GM12878 (cell line): Measurements from ENCODE around the gene NFE2L1. TPM values are rescaled to one million over a fixed set of nuclear protein-coding genes. Genes with fewer than 3 reads are reported as not detected.

ENCODE experiments used
- ATAC-seq: fragments of 200-7000 bp; cut with Tn5 transposase; 3 replicates; pipeline ENCODE4 v1.9.1; 2020; ENCODE audit warnings: mild to moderate bottlenecking, moderate library complexity
- BruUV-seq: library from RNA; stranded (reverse); fragments of 400-500 nt; replicated peaks from 2 replicates; lab custom pipeline; 2021; lab: Mats Ljungman, UMichigan
- CTCF ChIA-PET: fragments of 300-600 bp; sonication (Branson Sonifier 250); formaldehyde crosslinking; extraction: SDS; loops from one replicate; lab custom pipeline; 2021; ENCODE audit warnings: inconsistent platforms; lab: Yijun Ruan, JAX
- POLR2A ChIA-PET: fragments of 350-600 bp; formaldehyde crosslinking; extraction: SDS; loops from one replicate; lab custom pipeline; 2021; ENCODE audit warnings: inconsistent platforms; lab: Charles Lee
- RAD21 ChIA-PET: fragments of 300-600 bp; sonication (Branson Sonifier 250); formaldehyde crosslinking; loops from one replicate; lab custom pipeline; 2023; ENCODE audit warnings: antibody characterized with exemption; ENCODE audit not compliant: unreplicated experiment; lab: Charles Lee
- SMC1A ChIA-PET: fragments of 300-600 bp; sonication (Branson Sonifier 250); formaldehyde crosslinking; loops from one replicate; lab custom pipeline; 2023; ENCODE audit not compliant: unreplicated experiment, uncharacterized antibody; lab: Charles Lee
- DNase-seq: peaks from one replicate; pipeline ENCODE4 v3.0.0-alpha.2; 2011; ENCODE audit warnings: low read depth, low spot score
- FAIRE-seq: peaks from 3 replicates; lab custom pipeline; 2011; peaks lifted over from hg19 to GRCh38; lab: Jason Lieb, UNC
- H2AFZ ChIP-seq: 2 replicates; pipeline ENCODE4 v1.6.0; 2011; ENCODE audit warnings: low read depth, low read length, control low read depth; ENCODE audit not compliant: control insufficient read depth
- H3K27ac ChIP-seq: 2 replicates; pipeline ENCODE4 v1.5.1; 2011; ENCODE audit warnings: control low read depth; ENCODE audit not compliant: control insufficient read depth, insufficient read depth
- H3K27me3 ChIP-seq, 2 experiments: replicated peaks in 1 of 2; 2 replicates each; pipeline versions ENCODE4 v1.6.0 to v1.6.1; 2011; ENCODE audit warnings: low read length in 1 of 2; ENCODE audit not compliant: control insufficient read depth in 2 of 2, insufficient read depth in 2 of 2
- H3K36me3 ChIP-seq, 2 experiments: 2 replicates each; pipeline ENCODE4 v1.5.1; 2011; ENCODE audit warnings: low read length in 1 of 2; ENCODE audit not compliant: control insufficient read depth in 2 of 2, insufficient read depth in 2 of 2
- H3K4me1 ChIP-seq: 2 replicates; pipeline ENCODE4 v1.6.1; 2011; ENCODE audit warnings: mild to moderate bottlenecking, low read length, moderate library complexity, mixed read lengths; ENCODE audit not compliant: control insufficient read depth, insufficient read depth
- H3K4me2 ChIP-seq: 2 replicates; pipeline ENCODE4 v1.6.0; 2011; ENCODE audit warnings: control low read depth; ENCODE audit not compliant: control insufficient read depth, insufficient read depth
- H3K4me3 ChIP-seq: fragments of 200-600 bp; sonication (generic); 2 replicates; pipeline ENCODE4 v1.5.1; 2016
- H3K79me2 ChIP-seq: 2 replicates; pipeline ENCODE4 v1.6.0; 2011; ENCODE audit warnings: low read length; ENCODE audit not compliant: control insufficient read depth, insufficient read depth
- H3K9ac ChIP-seq: 2 replicates; pipeline ENCODE4 v1.8.0; 2011; ENCODE audit warnings: low read length, control low read depth, mixed read lengths; ENCODE audit not compliant: control insufficient read depth, insufficient read depth
- H3K9me3 ChIP-seq: replicated peaks from 3 replicates; pipeline ENCODE4 v1.5.1; 2011; ENCODE audit warnings: mild to moderate bottlenecking, low read length; ENCODE audit not compliant: control insufficient read depth, insufficient read depth
- H4K20me1 ChIP-seq: 2 replicates; pipeline ENCODE4 v1.6.0; 2011; ENCODE audit not compliant: control insufficient read depth, insufficient read depth
- MLLT1 ChIP-seq: fragments of 450-650 bp; IDR thresholded peaks from 2 replicates; pipeline ENCODE4 v1.6.1; 2016; ENCODE audit warnings: mild to moderate bottlenecking
- SMC3 ChIP-seq: IDR thresholded peaks from 2 replicates; pipeline ENCODE4 v1.6.1; 2011; ENCODE audit warnings: low read length, improper control_type of control experiment, borderline replicate concordance
- ZSCAN29 ChIP-seq: fragments of 450-650 bp; IDR thresholded peaks from 2 replicates; pipeline ENCODE4 v1.6.1; 2017; ENCODE audit warnings: mild to moderate bottlenecking, moderate library complexity
- WGBS: methylation state at CpG from one replicate; pipeline ENCODE4 v1.1.6; 2016; ENCODE audit warnings: low lambda C conversion rate; ENCODE audit not compliant: insufficient replicate concordance, insufficient coverage; ENCODE audit errors: missing lambda C conversion rate; 5-methylcytosine and 5-hydroxymethylcytosine counted together
- in situ Hi-C: fragments of 300-500 bp; cut with MboI; formaldehyde crosslinking; loops from 9 replicates; pipeline ENCODE4 v1.14.3; 2018; ENCODE audit warnings: mixed read lengths
- intact Hi-C: fragments of 100-400 bp; cut with micrococcal nuclease; formaldehyde crosslinking; loops from one replicate; pipeline ENCODE4 v1.14.2; 2022; ENCODE audit not compliant: unreplicated experiment
- polyA plus RNA-seq, 11 experiments: library from polyadenylated mRNA; depleted of rRNA in 4 of 11; unstranded in 6 of 11; stranded (reverse) in 5 of 11; fragments of >200 nt; fragmentation: Nextera tagmentation in 4 of 11; fragmentation: Illumina TruSeq in 1 of 11; extraction: Ambion mirVana in 4 of 11; extraction: Trizol in 1 of 11; gene quantifications; 1 replicate in 1 of 11; 2 replicates in 10 of 11; pipeline versions ENCODE4 v1.2.1 to v1.2.3, GENCODE V29; 2011 to 2016; ENCODE audit warnings: inconsistent platforms in 2 of 11, missing spikeins in 2 of 11, low read depth in 1 of 11
- total RNA-seq, 4 experiments: library from RNA; depleted of rRNA in 3 of 4; stranded (reverse); fragments of >200 nt in 3 of 4; fragmentation: Illumina TruSeq in 1 of 4; extraction: Trizol in 1 of 4; gene quantifications; 2 replicates each; pipeline versions ENCODE4 v1.2.1 to v1.2.3, GENCODE V29; 2013 to 2021
- TF ChIP-seq, protein P1 (sequence below): fragments of 450-650 bp; IDR thresholded peaks from 2 replicates; pipeline ENCODE4 v1.6.1; 2017; ENCODE audit warnings: antibody characterized with exemption, mild to moderate bottlenecking, moderate library complexity

NFE2L1 gene
- total and polyA plus RNA-seq, 10 of the 15 experiments (the other 5 are each of a cell fraction or from before 2014, with no cell fraction given), result 3.8 to 104 (median 26.4) TPM

DNA sequence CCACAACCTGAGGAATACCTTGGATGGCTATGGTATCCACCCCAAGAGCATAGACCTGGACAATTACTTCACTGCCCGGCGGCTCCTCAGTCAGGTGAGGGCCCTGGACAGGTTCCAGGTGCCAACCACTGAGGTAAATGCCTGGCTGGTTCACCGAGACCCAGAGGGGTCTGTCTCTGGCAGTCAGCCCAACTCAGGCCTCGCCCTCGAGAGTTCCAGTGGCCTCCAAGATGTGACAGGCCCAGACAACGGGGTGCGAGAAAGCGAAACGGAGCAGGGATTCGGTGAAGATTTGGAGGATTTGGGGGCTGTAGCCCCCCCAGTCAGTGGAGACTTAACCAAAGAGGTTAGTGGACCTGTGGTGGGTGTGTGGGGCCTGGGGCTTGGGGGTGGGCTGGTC is 3.1 kb downstream of the NFE2L1 start:
- H3K4me1 ChIP-seq, result peaks cover 25% of the 10 kb centered on the region

More for the DNA sequence above, 3.1 kb downstream of the NFE2L1 start:
- no peaks in the 10 kb centered on the region for H3K9me3 ChIP-seq
- TF ChIP-seq, protein P1, sequence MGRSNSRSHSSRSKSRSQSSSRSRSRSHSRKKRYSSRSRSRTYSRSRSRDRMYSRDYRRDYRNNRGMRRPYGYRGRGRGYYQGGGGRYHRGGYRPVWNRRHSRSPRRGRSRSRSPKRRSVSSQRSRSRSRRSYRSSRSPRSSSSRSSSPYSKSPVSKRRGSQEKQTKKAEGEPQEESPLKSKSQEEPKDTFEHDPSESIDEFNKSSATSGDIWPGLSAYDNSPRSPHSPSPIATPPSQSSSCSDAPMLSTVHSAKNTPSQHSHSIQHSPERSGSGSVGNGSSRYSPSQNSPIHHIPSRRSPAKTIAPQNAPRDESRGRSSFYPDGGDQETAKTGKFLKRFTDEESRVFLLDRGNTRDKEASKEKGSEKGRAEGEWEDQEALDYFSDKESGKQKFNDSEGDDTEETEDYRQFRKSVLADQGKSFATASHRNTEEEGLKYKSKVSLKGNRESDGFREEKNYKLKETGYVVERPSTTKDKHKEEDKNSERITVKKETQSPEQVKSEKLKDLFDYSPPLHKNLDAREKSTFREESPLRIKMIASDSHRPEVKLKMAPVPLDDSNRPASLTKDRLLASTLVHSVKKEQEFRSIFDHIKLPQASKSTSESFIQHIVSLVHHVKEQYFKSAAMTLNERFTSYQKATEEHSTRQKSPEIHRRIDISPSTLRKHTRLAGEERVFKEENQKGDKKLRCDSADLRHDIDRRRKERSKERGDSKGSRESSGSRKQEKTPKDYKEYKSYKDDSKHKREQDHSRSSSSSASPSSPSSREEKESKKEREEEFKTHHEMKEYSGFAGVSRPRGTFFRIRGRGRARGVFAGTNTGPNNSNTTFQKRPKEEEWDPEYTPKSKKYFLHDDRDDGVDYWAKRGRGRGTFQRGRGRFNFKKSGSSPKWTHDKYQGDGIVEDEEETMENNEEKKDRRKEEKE, result no peak
- TF ChIP-seq MLLT1, result peak; percentile 32; the same call in 1 of the 2 replicates
- no peak for TF ChIP-seq ZSCAN29
- TF ChIP-seq SMC3, result no peak
- POLR2A ChIA-PET, result interaction anchor here (0.5 to 4.8 kb wide), 4 partner anchors 10 to 57 kb away, joined by 5 to 29 read pairs (median 15); partner anchors contain the start of gene SNX11
- no peak for DNase-seq
- SMC1A ChIA-PET, result interaction anchor here (5.8 kb wide), 1 partner anchor 25 kb away, joined by 39 read pairs; no protein-coding TSS in a partner anchor
- in situ Hi-C loops (no loop called here), intact Hi-C loops (no loop called here)
- no TSS peak for BruUV-seq
- peaks cover 93% of the 10 kb centered on the region for H3K79me2 ChIP-seq
- H3K4me3 ChIP-seq, result peak overlapping the region; percentile 97
- H3K9ac ChIP-seq, result no peak overlapping the region
- peaks cover 5% of the 10 kb centered on the region; the same call in 1 of the 2 replicates for H4K20me1 ChIP-seq
- no peak overlapping the region for H2AFZ ChIP-seq
- WGBS, result 98% methylated on average over 10 of the region's 10 CpGs
- peaks cover 13 to 25% of the 10 kb centered on the region in 2 experiments for H3K36me3 ChIP-seq
- FAIRE-seq, result no peak
- CTCF ChIA-PET, result interaction anchor here (1.0 to 9.0 kb wide), 4 partner anchors 15 to 28 kb away, joined by 3 to 87 read pairs (median 41); partner anchors contain the start of gene COPZ2
- RAD21 ChIA-PET, result interaction anchor here (5.8 kb wide), 1 partner anchor 25 kb away, joined by 47 read pairs; no protein-coding TSS in a partner anchor
- H3K27me3 ChIP-seq, result no peaks in the 10 kb centered on the region
- H3K4me2 ChIP-seq, result peak overlapping the region; percentile 78
- H3K27ac ChIP-seq, result peak overlapping the region; percentile 89; the same call in 1 of the 2 replicates
- ATAC-seq, result no peak
